Endothelial cell of umbilical vein (primary cell): Measurements from ENCODE around the gene ULBP3. TPM values are rescaled to one million over a fixed set of nuclear protein-coding genes. Genes with fewer than 3 reads are reported as not detected.

Experiments
- BruUV-seq: library from RNA; stranded (reverse); fragments of 400-500 nt; replicated peaks from 2 replicates; lab custom pipeline; 2021; lab: Mats Ljungman, UMichigan
- CTCF ChIA-PET: fragments of 300-600, 350-600 bp; sonication (Branson Sonifier 250); formaldehyde crosslinking; loops from one replicate; lab custom pipeline; 2021; ENCODE audit warnings: antibody characterized with exemption, inconsistent platforms; lab: Charles Lee
- POLR2A ChIA-PET: fragments of 300-600, 350-600 bp; sonication (Branson Sonifier 250); formaldehyde crosslinking; loops from one replicate; lab custom pipeline; 2021; ENCODE audit warnings: antibody characterized with exemption, inconsistent platforms; lab: Charles Lee
- DNase-seq: peaks from one replicate; pipeline ENCODE4 v3.0.0-alpha.2; 2011; ENCODE audit warnings: low read depth, low spot score
- FAIRE-seq: peaks from 2 replicates; lab custom pipeline; 2011; peaks lifted over from hg19 to GRCh38; lab: Jason Lieb, UNC
- H2AFZ ChIP-seq: 2 replicates; pipeline ENCODE4 v1.6.0; 2012; ENCODE audit warnings: low read depth, low read length, control low read depth, inconsistent platforms
- H3K27ac ChIP-seq: 2 replicates; pipeline ENCODE4 v1.5.1; 2011; ENCODE audit warnings: low read depth, mild to moderate bottlenecking, control low read depth, low read length, moderate library complexity; ENCODE audit not compliant: insufficient read depth
- H3K27me3 ChIP-seq, 2 experiments: 2 replicates each; pipeline versions ENCODE4 v1.6.0 to v1.6.1; 2011; ENCODE audit warnings: low read length in 2 of 2, mixed read lengths in 1 of 2; ENCODE audit not compliant: control insufficient read depth in 2 of 2, insufficient read depth in 2 of 2
- H3K36me3 ChIP-seq, 2 experiments: 2 replicates in 1 of 2; 3 replicates in 1 of 2; pipeline ENCODE4 v1.5.1; 2011; ENCODE audit warnings: low read length in 2 of 2, mild to moderate bottlenecking in 1 of 2, moderate library complexity in 1 of 2; ENCODE audit not compliant: control insufficient read depth in 2 of 2, insufficient read depth in 2 of 2; ENCODE audit errors: extremely low read depth in 1 of 2
- H3K4me1 ChIP-seq: 3 replicates; pipeline ENCODE4 v1.5.1; 2011; ENCODE audit warnings: mild to moderate bottlenecking, low read length; ENCODE audit not compliant: control insufficient read depth, insufficient read depth; ENCODE audit errors: extremely low read depth
- H3K4me2 ChIP-seq: 2 replicates; pipeline ENCODE4 v1.6.1; 2011; ENCODE audit warnings: low read length, control low read depth, mixed read lengths; ENCODE audit not compliant: insufficient read depth
- H3K4me3 ChIP-seq, 3 experiments: fragments of 200-600 bp in 1 of 3; sonication (generic), shearing (Covaris generic) in 1 of 3; replicated peaks in 1 of 3; 2 replicates each; pipeline ENCODE4 v1.5.1; 2011 to 2016; ENCODE audit warnings: control low read depth in 3 of 3, low read length in 3 of 3, mild to moderate bottlenecking in 2 of 3, inconsistent platforms in 1 of 3, low read depth in 1 of 3, moderate library complexity in 1 of 3; ENCODE audit not compliant: insufficient read depth in 1 of 3
- H3K79me2 ChIP-seq: 2 replicates; pipeline ENCODE4 v1.6.0; 2012; ENCODE audit warnings: low read length, inconsistent platforms; ENCODE audit not compliant: control insufficient read depth, insufficient read depth
- H3K9ac ChIP-seq: replicated peaks from 2 replicates; pipeline ENCODE3; 2011; ENCODE audit warnings: low read length, control low read depth; ENCODE audit not compliant: insufficient read depth; ENCODE audit errors: extremely low read depth
- H3K9me1 ChIP-seq: replicated peaks from 3 replicates; pipeline ENCODE4 v1.6.0; 2011; ENCODE audit warnings: mild to moderate bottlenecking, low read length; ENCODE audit not compliant: control insufficient read depth, insufficient read depth; ENCODE audit errors: extremely low read depth
- H3K9me3 ChIP-seq: replicated peaks from 2 replicates; pipeline ENCODE4 v1.5.1; 2012; ENCODE audit warnings: low read length, inconsistent platforms; ENCODE audit not compliant: control insufficient read depth, insufficient read depth
- H4K20me1 ChIP-seq: replicated peaks from 2 replicates; pipeline ENCODE3; 2011; ENCODE audit warnings: mild to moderate bottlenecking, low read length; ENCODE audit not compliant: control insufficient read depth, insufficient read depth; ENCODE audit errors: extremely low read depth
- EZH2 ChIP-seq: IDR thresholded peaks from 2 replicates; pipeline ENCODE4 v1.6.1; 2012; ENCODE audit warnings: borderline replicate concordance, low read depth, mild to moderate bottlenecking, moderate library complexity, low read length, inconsistent platforms; ENCODE audit not compliant: severe bottlenecking
- FOS ChIP-seq: IDR thresholded peaks from 2 replicates; pipeline ENCODE4 v1.6.1; 2011; ENCODE audit warnings: mild to moderate bottlenecking, low read length, moderate library complexity, borderline replicate concordance; ENCODE audit not compliant: insufficient read depth
- GATA2 ChIP-seq: IDR thresholded peaks from 2 replicates; pipeline ENCODE4 v1.7.0; 2011; ENCODE audit warnings: low read depth, mild to moderate bottlenecking, moderate library complexity, mixed read lengths, low read length; ENCODE audit not compliant: insufficient read length, insufficient read depth
- JUN ChIP-seq: IDR thresholded peaks from 2 replicates; pipeline ENCODE4 v1.6.1; 2011; ENCODE audit warnings: borderline replicate concordance, low read depth; ENCODE audit not compliant: insufficient read length, insufficient read depth
- MYC ChIP-seq: IDR thresholded peaks from one replicate; pipeline ENCODE4 v1.6.1; 2011; ENCODE audit warnings: mild to moderate bottlenecking, low read depth, low read length
- POLR2A ChIP-seq: IDR thresholded peaks from 2 replicates; pipeline ENCODE4 v1.6.1; 2012; ENCODE audit warnings: low read depth, mild to moderate bottlenecking, control low read depth, low read length
- POLR2AphosphoS5 ChIP-seq: IDR thresholded peaks from 2 replicates; pipeline ENCODE4 v1.6.1; 2012; ENCODE audit warnings: low read depth, mild to moderate bottlenecking, control low read depth, low read length, moderate library complexity; ENCODE audit not compliant: insufficient read depth
- dilution Hi-C: fragments of 300-500 bp; cut with MboI; formaldehyde crosslinking; loops from one replicate; pipeline ENCODE4 v1.15.0; 2019; ENCODE audit warnings: low sequenced_read_pairs; ENCODE audit not compliant: extremely low pct_ligation_motif_present
- intact Hi-C: fragments of 100-400 bp; cut with micrococcal nuclease; formaldehyde crosslinking; loops from one replicate; pipeline ENCODE4 v1.10.0; 2022
- polyA plus RNA-seq, 4 experiments: library from polyadenylated mRNA; depleted of rRNA in 3 of 4; stranded (reverse) in 3 of 4; unstranded in 1 of 4; fragments of >200 nt; gene quantifications; 2 replicates each; pipeline versions ENCODE4 v1.2.1 to v1.2.3, GENCODE V29; 2011 to 2012; ENCODE audit warnings: missing spikeins in 1 of 4
- total RNA-seq: library from RNA; stranded (reverse); gene quantifications from 2 replicates; pipeline ENCODE4 v1.2.3, GENCODE V29; 2021
- TF ChIP-seq, protein P1 (sequence below), 2 donors: IDR thresholded peaks; 1 replicate in 1 of 2; 2 replicates in 1 of 2; pipeline ENCODE4 v1.5.1; 2011; ENCODE audit warnings: low read length in 2 of 2, mild to moderate bottlenecking in 2 of 2, moderate library complexity in 2 of 2, control low read depth in 1 of 2, inconsistent platforms in 1 of 2, low read depth in 1 of 2; ENCODE audit not compliant: insufficient read depth in 1 of 2; ENCODE audit errors: extremely low read depth in 1 of 2
- TF ChIP-seq, protein P2 (sequence below): IDR thresholded peaks from 2 replicates; pipeline ENCODE4 v1.6.1; 2011; ENCODE audit not compliant: insufficient read depth, insufficient read length

Gene ULBP3
- total and polyA plus RNA-seq, 2 donors (not counting 3 experiments of a cell fraction or from before 2014, with no cell fraction given), result 7.1 to 12.8 TPM

DNA sequence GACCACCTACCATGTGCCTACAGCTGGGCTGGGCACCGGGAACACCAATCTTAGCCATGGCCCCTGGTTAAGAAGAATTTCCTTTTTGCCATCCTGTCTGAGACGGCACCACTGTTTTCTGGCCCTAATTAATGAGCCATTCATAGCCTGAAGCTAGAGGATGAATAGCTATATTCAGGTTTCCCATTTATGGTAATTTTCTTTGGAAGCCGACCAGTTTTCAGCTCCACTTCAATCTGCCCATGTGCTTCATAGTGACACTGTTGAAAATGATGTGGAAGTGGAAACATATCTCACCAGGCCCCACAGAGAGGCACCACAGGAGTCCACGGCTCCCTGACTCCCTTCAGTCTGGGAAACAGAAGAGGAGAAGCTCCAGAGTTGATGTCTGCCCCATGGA, 22.6 kb upstream of the ULBP3 start:
- intact Hi-C loops (no loop called here), dilution Hi-C loops (no loop called here)
- BruUV-seq, result no TSS peak
- FAIRE-seq (no peak), DNase-seq (no peak)
- CTCF ChIA-PET, result interaction anchor here (0.5 to 4.7 kb wide), 3 partner anchors 9 to 21 kb away, joined by 3 to 43 read pairs (median 4); no protein-coding TSS in a partner anchor
- no peak for TF ChIP-seq POLR2A
- TF ChIP-seq, protein P1, sequence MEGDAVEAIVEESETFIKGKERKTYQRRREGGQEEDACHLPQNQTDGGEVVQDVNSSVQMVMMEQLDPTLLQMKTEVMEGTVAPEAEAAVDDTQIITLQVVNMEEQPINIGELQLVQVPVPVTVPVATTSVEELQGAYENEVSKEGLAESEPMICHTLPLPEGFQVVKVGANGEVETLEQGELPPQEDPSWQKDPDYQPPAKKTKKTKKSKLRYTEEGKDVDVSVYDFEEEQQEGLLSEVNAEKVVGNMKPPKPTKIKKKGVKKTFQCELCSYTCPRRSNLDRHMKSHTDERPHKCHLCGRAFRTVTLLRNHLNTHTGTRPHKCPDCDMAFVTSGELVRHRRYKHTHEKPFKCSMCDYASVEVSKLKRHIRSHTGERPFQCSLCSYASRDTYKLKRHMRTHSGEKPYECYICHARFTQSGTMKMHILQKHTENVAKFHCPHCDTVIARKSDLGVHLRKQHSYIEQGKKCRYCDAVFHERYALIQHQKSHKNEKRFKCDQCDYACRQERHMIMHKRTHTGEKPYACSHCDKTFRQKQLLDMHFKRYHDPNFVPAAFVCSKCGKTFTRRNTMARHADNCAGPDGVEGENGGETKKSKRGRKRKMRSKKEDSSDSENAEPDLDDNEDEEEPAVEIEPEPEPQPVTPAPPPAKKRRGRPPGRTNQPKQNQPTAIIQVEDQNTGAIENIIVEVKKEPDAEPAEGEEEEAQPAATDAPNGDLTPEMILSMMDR (IDR thresholded peaks at IDR 0.05; ENCODE audit: extremely low read depth in 1 of 2, insufficient read depth in 1 of 2, low read depth in 1 of 2, low read length in 2 of 2), result no peak
- no peak for TF ChIP-seq FOS
- no peak for TF ChIP-seq JUN
- no peak for TF ChIP-seq POLR2AphosphoS5
- no peak for TF ChIP-seq MYC
- TF ChIP-seq, protein P2, sequence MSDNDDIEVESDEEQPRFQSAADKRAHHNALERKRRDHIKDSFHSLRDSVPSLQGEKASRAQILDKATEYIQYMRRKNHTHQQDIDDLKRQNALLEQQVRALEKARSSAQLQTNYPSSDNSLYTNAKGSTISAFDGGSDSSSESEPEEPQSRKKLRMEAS, result no peak
- no peak for TF ChIP-seq EZH2
- TF ChIP-seq GATA2, result no peak
- Histone ChIP-seq H3K4me1 (no peaks in the 10 kb centered on the region), H3K9me3 (no peaks in the 10 kb centered on the region), H3K4me3 (no peak overlapping the region), H2AFZ (no peak overlapping the region), H3K79me2 (no peaks in the 10 kb centered on the region), H3K36me3 (no peaks in the 10 kb centered on the region), H3K27me3 (peaks cover 6% of the 10 kb centered on the region in 2 experiments), H3K27ac (no peak overlapping the region), H3K9ac (no peak overlapping the region), H3K4me2 (no peak overlapping the region), H4K20me1 (no peaks in the 10 kb centered on the region), H3K9me1 (no peaks in the 10 kb centered on the region)
- POLR2A ChIA-PET, result interaction anchor here (0.5 kb wide), 1 partner anchor 274 kb away, joined by 3 read pairs; no protein-coding TSS in a partner anchor
